ENCODE measurements around the gene ERCC1.

GRCh38 chr19:45428384-45429231 lies 4.9 kb upstream of the ERCC1 start:
- TF ChIP-seq CTCF (IDR thresholded peaks at IDR 0.05) (peak in 2 of 3 donors; percentile 15 to 36), POLR2AphosphoS5 (IDR thresholded peaks at IDR 0.05) (no peak), POLR2A (IDR thresholded peaks at IDR 0.05) (no peak)

All from breast epithelium (tissue), 3 donors.